A549 (cell line): Measurements from ENCODE around the gene TAS1R3. TPM values are rescaled to one million over a fixed set of nuclear protein-coding genes. Genes with fewer than 3 reads are reported as not detected.

Source experiments
- ATAC-seq, 2 experiments: fragments of 200-7000 bp in 1 of 2; fragments of >200 bp in 1 of 2; cut with Nextera tagmentation in 1 of 2; cut with Tn5 transposase in 1 of 2; 3 replicates each; pipeline versions ENCODE4 v1.8.0 to v1.9.1; 2018 to 2020; ENCODE audit warnings: mild to moderate bottlenecking in 1 of 2, moderate library complexity in 1 of 2
- CTCF ChIA-PET: fragments of 300-600 bp; sonication (Branson Sonifier 250); formaldehyde crosslinking; extraction: SDS; loops from one replicate; lab custom pipeline; 2021; ENCODE audit warnings: antibody characterized with exemption, inconsistent platforms; lab: Yijun Ruan, JAX
- POLR2A ChIA-PET: fragments of 350-600 bp; formaldehyde crosslinking; extraction: SDS; loops from one replicate; lab custom pipeline; 2021; ENCODE audit warnings: antibody characterized with exemption, inconsistent platforms; lab: Yijun Ruan, JAX
- DNase-seq, 2 experiments: peaks; one replicate each; pipeline versions ENCODE4 v3.0.0 to v3.0.0-alpha.2; 2011 to 2016; ENCODE audit warnings: low read depth in 1 of 2, low spot score in 1 of 2
- FAIRE-seq: peaks from 2 replicates; lab custom pipeline; 2011; peaks lifted over from hg19 to GRCh38; lab: Jason Lieb, UNC
- H3K27ac ChIP-seq, 2 experiments: fragments of >200 bp; sonication (Bioruptor Twin); formaldehyde crosslinking; 3 replicates each; pipeline ENCODE4 v1.5.1; 2016 to 2017
- H3K4me1 ChIP-seq: fragments of >200 bp; sonication (Bioruptor Twin); formaldehyde crosslinking; 3 replicates; pipeline ENCODE4 v1.6.1; 2016
- H3K4me2 ChIP-seq: fragments of >200 bp; sonication (Bioruptor Twin); formaldehyde crosslinking; 3 replicates; pipeline ENCODE4 v1.6.1; 2016
- H3K4me3 ChIP-seq: fragments of >200 bp; sonication (Bioruptor Twin); formaldehyde crosslinking; 3 replicates; pipeline ENCODE4 v1.5.1; 2016
- H3K9me3 ChIP-seq: fragments of >200 bp; sonication (Bioruptor Twin); formaldehyde crosslinking; 3 replicates; pipeline ENCODE4 v1.6.1; 2016
- BCL3 ChIP-seq: fragments of >200 bp; sonication (Bioruptor Twin); formaldehyde crosslinking; IDR thresholded peaks from 3 replicates; pipeline ENCODE4 v1.6.1; 2016
- E2F6 ChIP-seq: IDR thresholded peaks from 2 replicates; pipeline ENCODE4 v1.6.1; 2012; ENCODE audit warnings: low read depth, borderline replicate concordance
- EHF ChIP-seq: fragments of 250-450 bp; sonication (Bioruptor Pico); IDR thresholded peaks from 2 replicates; pipeline ENCODE4 v1.5.0; 2020; ENCODE audit warnings: mild to moderate bottlenecking
- EP300 ChIP-seq, 2 experiments: fragments of >200 bp; sonication (Bioruptor Twin); formaldehyde crosslinking; IDR thresholded peaks; 2 replicates in 1 of 2; 3 replicates in 1 of 2; pipeline ENCODE4 v1.6.1; 2016 to 2017
- FOSB ChIP-seq: fragments of 250-450 bp; sonication (Bioruptor Pico); IDR thresholded peaks from 2 replicates; pipeline ENCODE4 v1.5.0; 2020; ENCODE audit warnings: mild to moderate bottlenecking, moderate library complexity
- HDAC2 ChIP-seq: fragments of 200-600 bp; sonication (generic); IDR thresholded peaks from 2 replicates; pipeline ENCODE4 v1.6.1; 2016
- HMGXB4 ChIP-seq: fragments of 250-450 bp; sonication (Bioruptor Pico); IDR thresholded peaks from 2 replicates; pipeline ENCODE4 v1.5.0; 2021; ENCODE audit warnings: mild to moderate bottlenecking, moderate library complexity, borderline replicate concordance
- HOXB13 ChIP-seq: fragments of 250-450 bp; sonication (Bioruptor Pico); IDR thresholded peaks from 2 replicates; pipeline ENCODE4 v1.5.0; 2020; ENCODE audit warnings: low read depth, mild to moderate bottlenecking, moderate library complexity
- JUNB ChIP-seq: fragments of >200 bp; sonication (Bioruptor Twin); formaldehyde crosslinking; IDR thresholded peaks from 2 replicates; pipeline ENCODE4 v1.6.1; 2016
- MYC ChIP-seq: IDR thresholded peaks from 2 replicates; pipeline ENCODE4 v1.6.1; 2012; ENCODE audit warnings: mild to moderate bottlenecking, inconsistent platforms, low read length, improper control_type of control experiment, borderline replicate concordance
- NPAS2 ChIP-seq: fragments of 250-450 bp; sonication (Bioruptor Pico); IDR thresholded peaks from 2 replicates; pipeline ENCODE4 v1.8.0; 2022; ENCODE audit warnings: mild to moderate bottlenecking, moderate library complexity, borderline replicate concordance
- RFX5 ChIP-seq: fragments of 450-650 bp; IDR thresholded peaks from 2 replicates; pipeline ENCODE4 v1.7.1; 2014; ENCODE audit warnings: antibody characterized with exemption, mild to moderate bottlenecking, moderate library complexity
- RNF2 ChIP-seq: fragments of 200-600 bp; sonication (generic); IDR thresholded peaks from 2 replicates; pipeline ENCODE4 v1.6.1; 2016; ENCODE audit warnings: low read depth, mild to moderate bottlenecking, antibody characterized with exemption, moderate library complexity, borderline replicate concordance
- SMC3 ChIP-seq: fragments of >200 bp; sonication (Bioruptor Twin); formaldehyde crosslinking; IDR thresholded peaks from 3 replicates; pipeline ENCODE4 v1.6.1; 2018; ENCODE audit warnings: inconsistent platforms
- ZNF302 ChIP-seq: fragments of 250-450 bp; sonication (Bioruptor Pico); IDR thresholded peaks from 2 replicates; pipeline ENCODE4 v1.9.0; 2021; ENCODE audit warnings: inconsistent platforms, mild to moderate bottlenecking, moderate library complexity
- ZSCAN20 ChIP-seq: fragments of 250-450 bp; sonication (Bioruptor Pico); IDR thresholded peaks from 2 replicates; pipeline ENCODE4 v1.8.0; 2022; ENCODE audit warnings: mild to moderate bottlenecking, moderate library complexity
- WGBS: methylation state at CpG from one replicate; pipeline ENCODE4 v1.1.6; 2017; ENCODE audit errors: missing lambda C conversion rate; 5-methylcytosine and 5-hydroxymethylcytosine counted together
- polyA plus RNA-seq, 4 experiments: library from polyadenylated mRNA; depleted of rRNA in 3 of 4; stranded (reverse); fragments of >200 nt; fragmentation: RNase III in 1 of 4; extraction: RNeasy Plus Mini Kit Qiagen cat#74134 plus additional on column Dnase treatment in 1 of 4; gene quantifications; 2 replicates in 3 of 4; 3 replicates in 1 of 4; pipeline ENCODE4 v1.2.3, GENCODE V29; 2011 to 2017

The TAS1R3 gene
- polyA plus RNA-seq, 2 of the 4 experiments (the other 2 are of a cell fraction) = 0.05 to 0.15 TPM

GRCh38 chr1:1376551-1377226 is 45.6 kb downstream of the TAS1R3 start:
- TF ChIP-seq MYC (no peak), EHF (CRISPR knock-in tag) (no peak), BCL3 (no peak), ZSCAN20 (CRISPR knock-in tag) (no peak), E2F6 (no peak), SMC3 (no peak), FOSB (CRISPR knock-in tag) (no peak), NPAS2 (CRISPR knock-in tag) (no peak), HDAC2 (no peak), HOXB13 (CRISPR knock-in tag) (no peak)
- Histone ChIP-seq H3K4me2 (peak overlapping the region; percentile 75; the same call in 2 of the 3 replicates), H3K9me3 (no peaks in the 10 kb centered on the region), H3K4me3 (no peak overlapping the region), H3K4me1 (peaks cover 14% of the 10 kb centered on the region), H3K27ac (no peak overlapping the region)
- CTCF ChIA-PET = interaction anchor here (0.7 kb wide), 1 partner anchor 28 kb away, joined by 3 read pairs; no protein-coding TSS in a partner anchor
- POLR2A ChIA-PET = no interaction called here
- 91% methylated on average over 5 of the region's 10 CpGs for WGBS
- DNase-seq (no peak), ATAC-seq (no peak), FAIRE-seq (no peak)

GRCh38 chr1:1377540-1378205 is 46.6 kb downstream of the TAS1R3 start:
- Histone ChIP-seq H3K9me3 (no peaks in the 10 kb centered on the region), H3K4me3 (no peak overlapping the region), H3K4me1 (peaks cover 14% of the 10 kb centered on the region), H3K27ac (no peak overlapping the region), H3K4me2 (no peak overlapping the region)
- ChIA-PET POLR2A (interaction anchor here (0.8 kb wide), 1 partner anchor 24 kb away, joined by 3 read pairs; no protein-coding TSS in a partner anchor), CTCF (interaction anchor here (0.7 kb wide), 1 partner anchor 27 kb away, joined by 3 read pairs; no protein-coding TSS in a partner anchor)
- no peak for ATAC-seq
- no peak for DNase-seq
- no peak for FAIRE-seq
- TF ChIP-seq RFX5 = no peak
- TF ChIP-seq ZNF302 (CRISPR knock-in tag) = no peak
- WGBS = 95% methylated on average over 16 of the region's 16 CpGs

GRCh38 chr1:1380860-1381259 is 49.8 kb downstream of the TAS1R3 start:
- H3K4me2 ChIP-seq = no peak overlapping the region
- POLR2A ChIA-PET = no interaction called here
- TF ChIP-seq HMGXB4 (CRISPR knock-in tag) (no peak), RNF2 (no peak), FOSB (CRISPR knock-in tag) (no peak), EP300 (IDR thresholded peaks at IDR 0.05) (no peak), JUNB (no peak)
- FAIRE-seq (no peak), ATAC-seq (no peak), DNase-seq (no peak)
- CTCF ChIA-PET = interaction anchor here (2.0 kb wide), 1 partner anchor 9 kb away, joined by 9 read pairs; no protein-coding TSS in a partner anchor
- no peak overlapping the region for H3K4me3 ChIP-seq
- no peak overlapping the region for H3K27ac ChIP-seq
- H3K4me1 ChIP-seq = 0 out of 3 replicates have a peak, but pooled peaks cover 4% of the 10 kb centered on the region
- WGBS = 88% methylated on average over 6 of the region's 16 CpGs
- H3K9me3 ChIP-seq = no peaks in the 10 kb centered on the region
